OCI-LY1 (cell line): ENCODE measurements around the gene ANKS1A.

Experiments
- H2AFZ ChIP-seq: fragments of 200-600 bp; sonication (generic), shearing (Covaris generic); 2 replicates; pipeline ENCODE4 v1.6.0; 2014; ENCODE audit warnings: antibody characterized with exemption, mild to moderate bottlenecking, low read length
- H3F3A ChIP-seq: fragments of 200-600 bp; sonication (generic), shearing (Covaris generic); 2 replicates; pipeline ENCODE4 v1.6.0; 2014; ENCODE audit warnings: mild to moderate bottlenecking, antibody characterized with exemption, low read length, moderate library complexity; ENCODE audit not compliant: insufficient read depth
- H3K27ac ChIP-seq: fragments of 200-600 bp; sonication (generic); 2 replicates; pipeline ENCODE4 v1.5.1; 2014; ENCODE audit warnings: low read length, mixed run types, mild to moderate bottlenecking, low read depth; ENCODE audit not compliant: poor library complexity, severe bottlenecking
- H3K27me3 ChIP-seq: fragments of 200-600 bp; sonication (generic); 2 replicates; pipeline ENCODE4 v1.6.0; 2014; ENCODE audit warnings: antibody characterized with exemption, mild to moderate bottlenecking, low read length, moderate library complexity; ENCODE audit not compliant: insufficient read depth
- H3K36me3 ChIP-seq: fragments of 200-600 bp; sonication (generic); 2 replicates; pipeline ENCODE4 v1.6.1; 2014; ENCODE audit warnings: mild to moderate bottlenecking, antibody characterized with exemption, low read length, moderate library complexity, mixed read lengths; ENCODE audit not compliant: insufficient read depth
- H3K4me1 ChIP-seq: fragments of 200-600 bp; sonication (generic); 2 replicates; pipeline ENCODE4 v1.5.1; 2014; ENCODE audit warnings: mild to moderate bottlenecking, low read length, moderate library complexity; ENCODE audit not compliant: insufficient read depth, severe bottlenecking
- H3K4me2 ChIP-seq: fragments of 200-600 bp; sonication (generic), shearing (Covaris generic); 2 replicates; pipeline ENCODE4 v1.6.1; 2014; ENCODE audit warnings: low read length
- H3K4me3 ChIP-seq: fragments of 200-600 bp; sonication (generic); 2 replicates; pipeline ENCODE4 v1.5.1; 2014; ENCODE audit warnings: low read length, low read depth, mild to moderate bottlenecking, mixed read lengths; ENCODE audit not compliant: poor library complexity, severe bottlenecking
- H3K79me2 ChIP-seq: fragments of 200-600 bp; shearing (Covaris generic); 2 replicates; pipeline ENCODE4 v1.6.1; 2016; ENCODE audit warnings: mixed run types, low read length, mixed read lengths; ENCODE audit not compliant: insufficient read depth
- H3K9ac ChIP-seq: fragments of 200-600 bp; sonication (generic), shearing (Covaris generic); 2 replicates; pipeline ENCODE4 v1.6.1; 2014; ENCODE audit warnings: mild to moderate bottlenecking, low read length, mixed read lengths
- H3K9me2 ChIP-seq: fragments of 200-600 bp; sonication (generic), shearing (Covaris generic); 2 replicates; pipeline ENCODE4 v1.6.1; 2014; ENCODE audit warnings: low read depth, mild to moderate bottlenecking, low read length, mixed read lengths
- H3K9me3 ChIP-seq: fragments of 200-600 bp; shearing (Covaris generic); 2 replicates; pipeline ENCODE4 v1.6.1; 2014; ENCODE audit warnings: low read length, mixed read lengths
- H4K20me1 ChIP-seq: fragments of 200-600 bp; sonication (generic), shearing (Covaris generic); 2 replicates; pipeline ENCODE4 v1.6.0; 2016; ENCODE audit warnings: mild to moderate bottlenecking, low read length; ENCODE audit not compliant: insufficient read depth
- CTCF ChIP-seq: fragments of 200-600 bp; sonication (generic), shearing (Covaris generic); IDR thresholded peaks from 2 replicates; pipeline ENCODE4 v1.5.1; 2017; ENCODE audit warnings: mild to moderate bottlenecking, antibody characterized with exemption, low read length, moderate library complexity, mixed read lengths
- EZH2 ChIP-seq: fragments of 200-600 bp; sonication (generic), shearing (Covaris generic); IDR thresholded peaks from 2 replicates; pipeline ENCODE4 v1.8.0; 2017; ENCODE audit warnings: borderline replicate concordance, mixed run types, mild to moderate bottlenecking, antibody characterized with exemption, low read length, moderate library complexity, mixed read lengths

Gene ANKS1A

DNA sequence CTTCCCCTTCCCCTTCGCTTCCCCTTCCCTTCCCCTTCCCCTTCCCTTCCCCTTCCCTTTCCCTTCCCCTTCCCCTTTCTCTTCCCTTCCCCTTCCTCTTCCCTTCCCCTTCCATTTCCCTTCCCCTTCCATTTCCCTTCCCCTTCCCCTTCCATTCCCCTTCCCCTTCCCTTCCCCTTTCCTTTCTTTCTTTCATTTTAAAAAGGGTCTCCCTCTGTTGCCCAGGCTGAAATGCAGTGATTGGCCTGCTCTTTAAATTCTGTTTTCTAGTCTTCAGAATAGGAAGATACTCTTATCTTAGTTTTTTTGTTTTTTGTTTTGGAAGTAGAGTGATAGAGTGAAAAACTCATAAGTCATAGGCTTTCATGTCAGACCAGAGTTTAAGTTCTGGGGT, 85.2 kb downstream of the ANKS1A start:
- H3K79me2 ChIP-seq = no peaks in the 10 kb centered on the region
- no peaks in the 10 kb centered on the region for H3K4me1 ChIP-seq
- H4K20me1 ChIP-seq = no peaks in the 10 kb centered on the region
- H3K4me2 ChIP-seq = no peak overlapping the region
- H3K27me3 ChIP-seq = no peaks in the 10 kb centered on the region
- no peak overlapping the region for H3K27ac ChIP-seq
- H2AFZ ChIP-seq = no peak overlapping the region
- H3K9me2 ChIP-seq = no peaks in the 10 kb centered on the region
- H3K9me3 ChIP-seq = no peaks in the 10 kb centered on the region
- H3K36me3 ChIP-seq = peaks cover 9% of the 10 kb centered on the region; the same call in 1 of the 2 replicates
- no peak overlapping the region for H3K4me3 ChIP-seq
- H3K9ac ChIP-seq = no peak overlapping the region
- no peaks in the 10 kb centered on the region; the same call in 1 of the 2 replicates for H3F3A ChIP-seq
- TF ChIP-seq EZH2 = no peak
- TF ChIP-seq CTCF = no peak

GRCh38 chr6:34976239-34976638, 87.2 kb downstream of the ANKS1A start:
- Histone ChIP-seq H3K9me2 (no peaks in the 10 kb centered on the region), H3K27me3 (no peaks in the 10 kb centered on the region), H3K9me3 (no peaks in the 10 kb centered on the region), H3K4me2 (no peak overlapping the region), H3K4me1 (no peaks in the 10 kb centered on the region), H3F3A (no peaks in the 10 kb centered on the region; the same call in 1 of the 2 replicates), H3K27ac (no peak overlapping the region), H3K36me3 (no peaks in the 10 kb centered on the region), H2AFZ (no peak overlapping the region), H3K79me2 (no peaks in the 10 kb centered on the region), H4K20me1 (no peaks in the 10 kb centered on the region), H3K4me3 (no peak overlapping the region), H3K9ac (no peak overlapping the region)
- TF ChIP-seq CTCF (no peak), EZH2 (no peak)

- H3K4me3 ChIP-seq = no peak overlapping the region
- no peak overlapping the region for H3K9ac ChIP-seq
- H3K27me3 ChIP-seq = no peaks in the 10 kb centered on the region
- no peaks in the 10 kb centered on the region for H3K79me2 ChIP-seq
- no peak overlapping the region for H3K27ac ChIP-seq
- TF ChIP-seq CTCF (no peak), EZH2 (no peak)
- H3K4me1 ChIP-seq = no peaks in the 10 kb centered on the region
- H3K9me3 ChIP-seq = no peaks in the 10 kb centered on the region
- no peak overlapping the region for H3K4me2 ChIP-seq
- no peak overlapping the region for H2AFZ ChIP-seq
- no peaks in the 10 kb centered on the region for H4K20me1 ChIP-seq
- no peaks in the 10 kb centered on the region; the same call in 1 of the 2 replicates for H3F3A ChIP-seq
- H3K36me3 ChIP-seq = peaks cover 14% of the 10 kb centered on the region; the same call in 1 of the 2 replicates
- no peaks in the 10 kb centered on the region for H3K9me2 ChIP-seq
Measured at GRCh38 chr6:34979218-34979617, 90.2 kb downstream of the ANKS1A start.
